Stimulated activated naive CD8-positive, alpha-beta T cell treated with anti-CD3 and anti-CD28 coated beads, Interleukin-15, amount 100 ng/mL, for 72 hours (primary cell): ENCODE measurements around the gene CMIP.

ENCODE experiments used
- ATAC-seq: fragments of 150-1000 bp; cut with Tn5 transposase; 2 replicates; pipeline ENCODE4 v1.10.0; 2021; ENCODE audit warnings: mild to moderate bottlenecking, moderate library complexity
- DNase-seq, 2 donors: peaks; one replicate each; pipeline ENCODE4 v3.0.0; 2021 to 2022
- H3K27ac Mint-ChIP-seq, 2 donors: one replicate each; pipeline ENCODE4 v1.8.0; 2022; ENCODE audit warnings: mild to moderate bottlenecking in 2 of 2, mixed read lengths in 2 of 2, moderate library complexity in 2 of 2
- H3K27me3 Mint-ChIP-seq: one replicate; pipeline ENCODE4 v1.8.0; 2022; ENCODE audit warnings: mixed read lengths
- H3K4me1 Mint-ChIP-seq: one replicate; pipeline ENCODE4 v1.8.0; 2022; ENCODE audit warnings: mild to moderate bottlenecking, mixed read lengths
- H3K4me3 Mint-ChIP-seq, 2 donors: one replicate each; pipeline ENCODE4 v1.8.0; 2022; ENCODE audit warnings: mild to moderate bottlenecking in 2 of 2, mixed read lengths in 2 of 2, moderate library complexity in 1 of 2
- H3K9me3 Mint-ChIP-seq, 2 donors: one replicate each; pipeline ENCODE4 v1.8.0; 2022; ENCODE audit warnings: mixed read lengths in 2 of 2

CMIP gene

DNA sequence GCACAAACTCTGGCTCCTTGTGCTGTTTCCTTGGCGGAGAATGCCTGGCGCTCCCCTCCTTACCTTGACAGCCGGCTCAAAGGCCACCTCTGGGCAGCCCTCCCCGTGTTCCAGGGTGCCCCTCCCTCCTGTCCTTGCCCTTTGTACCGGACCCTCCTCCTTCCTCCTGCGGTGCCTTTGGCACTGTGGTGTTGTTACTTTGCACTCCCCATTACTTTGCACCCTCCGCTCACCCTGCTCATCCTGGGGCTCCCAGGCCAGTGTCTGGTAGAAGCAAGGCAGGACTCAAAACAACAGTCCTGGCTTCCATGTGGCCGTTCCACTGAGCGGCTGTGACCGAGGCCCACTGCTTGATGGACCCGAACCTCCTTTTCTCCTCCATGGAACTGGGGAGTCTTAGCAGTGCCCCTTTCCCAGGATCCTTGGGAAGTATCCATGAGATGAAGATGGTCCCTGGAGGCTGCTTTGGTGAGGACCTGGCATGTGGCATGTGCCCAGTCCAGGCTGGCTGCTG, 147.8 kb downstream of the CMIP start:
- Mint-ChIP-seq H3K27me3 (no peaks in the 10 kb centered on the region), H3K9me3 (no peaks in the 10 kb centered on the region), H3K27ac (no peak overlapping the region), H3K4me1 (peaks cover 33% of the 10 kb centered on the region), H3K4me3 (no peak overlapping the region)
- DNase-seq, result no peak
- no peak for ATAC-seq

DNA sequence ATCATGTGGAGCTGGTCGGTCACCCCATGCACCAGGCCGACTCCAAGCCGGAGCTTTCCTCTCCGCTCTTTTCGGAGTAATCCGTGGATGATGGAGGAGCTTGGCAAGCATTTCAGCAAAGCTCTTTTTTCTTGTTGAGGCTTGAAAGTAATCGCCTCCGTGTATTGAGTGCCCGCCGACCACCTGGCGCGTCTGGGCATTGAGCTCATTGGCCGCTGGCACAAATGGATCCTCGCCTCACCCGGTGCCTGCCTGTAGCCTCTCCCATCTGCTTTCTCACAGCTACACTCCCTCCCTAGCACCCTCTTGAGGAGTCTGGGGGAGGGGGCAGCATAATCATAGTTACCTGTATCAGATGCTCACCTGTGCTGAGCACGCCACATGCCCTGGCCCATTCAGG, 148.9 kb downstream of the CMIP start:
- no peaks in the 10 kb centered on the region for H3K9me3 Mint-ChIP-seq
- H3K27ac Mint-ChIP-seq, result no peak overlapping the region
- H3K27me3 Mint-ChIP-seq, result no peaks in the 10 kb centered on the region
- ATAC-seq (no peak), DNase-seq (no peak)
- peaks cover 33% of the 10 kb centered on the region for H3K4me1 Mint-ChIP-seq
- H3K4me3 Mint-ChIP-seq, result no peak overlapping the region

DNA sequence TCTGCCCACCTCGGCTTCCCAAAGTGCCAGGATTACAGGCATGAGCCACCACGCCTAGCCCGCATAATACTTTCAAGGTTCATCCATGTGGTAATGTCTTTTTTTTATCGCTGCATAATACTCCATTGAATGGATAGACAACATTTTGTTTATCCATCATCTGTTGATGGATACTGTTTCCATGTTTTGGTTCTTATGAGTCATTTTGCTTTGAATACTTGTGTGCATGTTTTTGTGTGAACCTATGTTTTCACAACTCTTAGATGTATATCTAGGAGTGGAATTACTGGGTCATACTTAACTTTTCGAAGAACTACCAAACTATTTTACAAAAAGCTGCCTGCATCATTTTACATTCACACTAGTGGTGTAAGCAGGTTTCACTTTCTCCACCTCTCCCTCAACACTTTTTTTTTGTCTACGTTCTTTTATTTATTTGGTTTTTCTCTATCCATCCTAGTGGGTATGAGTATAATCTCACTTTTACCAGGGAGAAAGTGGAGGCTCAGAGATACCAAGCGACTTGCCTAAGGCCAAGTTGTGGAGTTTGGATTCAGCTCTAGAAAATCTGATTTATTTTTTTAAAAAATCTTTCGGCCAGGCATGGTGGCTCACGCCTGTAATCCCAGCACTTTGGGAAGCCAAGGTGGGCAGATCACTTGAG, 151.2 kb downstream of the CMIP start:
- ATAC-seq (peak; percentile 49), DNase-seq (no peak)
- Mint-ChIP-seq H3K9me3 (no peaks in the 10 kb centered on the region), H3K27ac (peak overlapping the region in 1 of 2 donors; percentile 84), H3K4me3 (peak overlapping the region in 1 of 2 donors; percentile 19), H3K27me3 (no peaks in the 10 kb centered on the region), H3K4me1 (peaks cover 37% of the 10 kb centered on the region)

DNA sequence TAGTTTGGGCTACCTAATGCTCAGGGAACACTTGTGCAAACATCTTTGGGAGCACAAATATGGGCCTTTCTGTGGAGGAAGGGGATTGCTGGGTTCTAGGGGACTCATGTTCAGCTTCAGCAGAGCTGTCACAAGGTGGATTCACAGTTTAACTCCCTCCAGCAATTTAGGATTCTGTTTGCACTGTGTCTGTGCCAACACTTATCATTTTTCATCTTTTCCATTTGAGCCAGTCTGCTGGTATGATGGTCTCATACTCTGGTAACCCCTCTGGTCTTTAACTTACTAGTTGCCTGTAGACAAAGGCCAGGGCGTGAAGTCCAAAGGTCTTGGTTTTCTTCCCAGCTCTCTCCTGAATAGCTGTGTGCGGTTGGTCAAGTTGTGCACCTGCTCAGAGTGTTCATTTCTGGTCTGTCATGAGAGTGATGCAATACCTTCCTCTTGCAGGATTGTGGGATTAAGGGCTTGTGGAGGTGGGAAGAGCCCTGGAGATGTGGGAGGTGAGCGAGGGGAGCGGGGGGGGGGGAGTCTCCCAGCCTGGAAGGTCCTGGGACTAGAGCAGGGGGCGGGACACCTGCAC, 152.6 kb downstream of the CMIP start:
- H3K4me1 Mint-ChIP-seq, result peaks cover 37% of the 10 kb centered on the region
- H3K27ac Mint-ChIP-seq, result no peak overlapping the region
- no peak for DNase-seq
- no peak for ATAC-seq
- H3K4me3 Mint-ChIP-seq, result no peak overlapping the region
- no peaks in the 10 kb centered on the region for H3K27me3 Mint-ChIP-seq
- no peaks in the 10 kb centered on the region for H3K9me3 Mint-ChIP-seq

DNA sequence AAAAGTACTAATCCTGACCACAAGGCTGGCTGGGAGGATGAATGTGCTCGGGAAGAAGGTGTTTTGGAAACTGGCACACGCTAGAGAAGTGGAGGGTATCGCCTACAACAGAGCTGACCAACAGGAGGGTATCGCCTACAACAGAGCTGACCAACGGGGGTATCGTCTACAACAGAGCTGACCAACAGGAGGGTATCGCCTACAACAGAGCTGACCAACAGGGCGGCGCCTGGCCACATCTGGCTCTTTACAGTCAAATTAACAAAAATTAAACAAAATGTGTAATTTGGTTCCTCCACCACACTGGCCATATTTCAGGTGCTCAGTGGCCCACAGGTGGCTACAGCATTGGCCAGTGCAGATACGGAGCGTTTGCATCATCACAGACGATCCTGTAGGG, 153.5 kb downstream of the CMIP start:
- Mint-ChIP-seq H3K4me3 (no peak overlapping the region), H3K9me3 (no peaks in the 10 kb centered on the region)

DNA sequence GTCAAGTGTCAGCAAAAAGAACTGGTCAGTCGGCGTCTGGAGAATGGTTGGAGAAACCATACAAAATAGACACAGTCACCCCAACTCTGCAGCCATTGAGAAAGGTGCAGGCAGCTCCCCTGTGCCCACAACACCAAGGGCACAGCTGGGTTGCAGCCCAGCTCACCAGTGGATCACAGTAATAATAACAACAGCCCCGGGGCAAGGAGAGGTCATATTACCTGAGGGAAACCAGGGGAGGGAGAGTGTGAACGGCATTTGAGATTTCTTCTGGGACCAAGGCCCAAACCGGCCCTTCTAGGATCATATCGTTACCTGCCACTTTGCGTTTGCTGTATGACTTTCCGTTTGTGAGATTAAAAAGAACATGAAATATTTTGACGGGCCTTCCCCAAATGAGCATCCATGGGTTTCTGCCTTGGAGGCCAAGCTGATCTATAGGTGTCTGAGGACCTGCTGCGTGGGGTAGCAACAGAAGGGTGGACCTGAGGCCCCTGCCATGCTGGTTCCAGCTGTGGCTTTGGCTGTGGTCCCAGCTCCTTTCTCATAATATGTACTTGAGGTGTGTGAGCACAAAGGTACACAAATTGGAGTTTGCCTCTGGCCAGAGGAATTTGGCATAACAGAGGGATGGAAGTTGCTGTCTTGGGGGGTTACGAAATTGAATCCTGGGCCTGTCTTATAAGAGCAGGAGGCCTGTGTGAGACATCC, 154.6 kb downstream of the CMIP start:
- Mint-ChIP-seq H3K4me3 (no peak overlapping the region), H3K27ac (no peak overlapping the region), H3K27me3 (no peaks in the 10 kb centered on the region), H3K4me1 (peaks cover 32% of the 10 kb centered on the region), H3K9me3 (no peaks in the 10 kb centered on the region)
- ATAC-seq (no peak), DNase-seq (no peak)

More for the DNA sequence above, 153.5 kb downstream of the CMIP start:
- DNase-seq (no peak), ATAC-seq (no peak)
- H3K4me1 Mint-ChIP-seq, result peaks cover 32% of the 10 kb centered on the region
- no peak overlapping the region for H3K27ac Mint-ChIP-seq
- no peaks in the 10 kb centered on the region for H3K27me3 Mint-ChIP-seq

DNA sequence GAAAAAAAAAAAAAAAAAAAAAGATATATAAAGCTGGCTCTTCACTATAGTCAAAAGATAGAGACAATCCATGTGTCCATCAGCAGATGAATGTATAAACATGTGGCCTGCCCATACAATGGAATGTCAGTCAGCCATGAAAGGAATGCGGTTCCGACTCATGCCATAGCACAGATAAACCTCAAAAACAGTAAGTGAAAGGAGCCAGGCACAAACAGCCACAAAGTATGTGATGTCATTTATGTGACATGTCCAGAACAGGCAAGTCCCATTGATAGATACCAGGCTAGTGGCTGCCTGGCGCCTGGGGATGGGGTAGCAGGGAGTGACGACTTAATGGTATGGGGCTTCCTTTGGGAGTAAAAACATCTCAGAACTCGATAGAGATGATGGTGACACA, 155.7 kb downstream of the CMIP start:
- no peak for DNase-seq
- H3K4me1 Mint-ChIP-seq, result peaks cover 26% of the 10 kb centered on the region
- H3K9me3 Mint-ChIP-seq, result no peaks in the 10 kb centered on the region
- no peak overlapping the region for H3K27ac Mint-ChIP-seq
- H3K4me3 Mint-ChIP-seq, result no peak overlapping the region
- ATAC-seq, result no peak
- no peaks in the 10 kb centered on the region for H3K27me3 Mint-ChIP-seq

DNA sequence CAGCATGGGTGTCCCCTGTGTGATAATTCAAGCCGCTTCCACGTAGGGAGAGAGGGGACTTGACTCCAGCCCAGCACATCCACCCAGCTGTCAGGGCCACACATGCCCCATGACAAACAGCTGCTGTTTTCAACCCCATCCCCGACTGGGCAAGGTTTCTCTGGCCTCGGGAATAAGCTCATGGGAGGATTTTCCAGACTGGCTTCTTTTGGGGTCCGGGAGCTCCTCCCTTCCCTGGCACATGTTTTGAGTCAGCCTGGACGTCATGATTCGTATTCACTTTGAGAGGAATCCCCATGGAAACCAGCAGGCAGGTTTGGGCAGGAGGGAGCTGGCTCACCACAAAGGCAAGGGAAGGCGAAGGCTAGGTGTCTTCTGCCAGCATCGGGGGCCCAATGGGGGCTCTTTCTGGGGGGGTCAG, 156.4 kb downstream of the CMIP start:
- Mint-ChIP-seq H3K27ac (no peak overlapping the region), H3K27me3 (no peaks in the 10 kb centered on the region), H3K9me3 (no peaks in the 10 kb centered on the region), H3K4me3 (no peak overlapping the region), H3K4me1 (peaks cover 20% of the 10 kb centered on the region)
- no peak for DNase-seq
- ATAC-seq, result no peak

DNA sequence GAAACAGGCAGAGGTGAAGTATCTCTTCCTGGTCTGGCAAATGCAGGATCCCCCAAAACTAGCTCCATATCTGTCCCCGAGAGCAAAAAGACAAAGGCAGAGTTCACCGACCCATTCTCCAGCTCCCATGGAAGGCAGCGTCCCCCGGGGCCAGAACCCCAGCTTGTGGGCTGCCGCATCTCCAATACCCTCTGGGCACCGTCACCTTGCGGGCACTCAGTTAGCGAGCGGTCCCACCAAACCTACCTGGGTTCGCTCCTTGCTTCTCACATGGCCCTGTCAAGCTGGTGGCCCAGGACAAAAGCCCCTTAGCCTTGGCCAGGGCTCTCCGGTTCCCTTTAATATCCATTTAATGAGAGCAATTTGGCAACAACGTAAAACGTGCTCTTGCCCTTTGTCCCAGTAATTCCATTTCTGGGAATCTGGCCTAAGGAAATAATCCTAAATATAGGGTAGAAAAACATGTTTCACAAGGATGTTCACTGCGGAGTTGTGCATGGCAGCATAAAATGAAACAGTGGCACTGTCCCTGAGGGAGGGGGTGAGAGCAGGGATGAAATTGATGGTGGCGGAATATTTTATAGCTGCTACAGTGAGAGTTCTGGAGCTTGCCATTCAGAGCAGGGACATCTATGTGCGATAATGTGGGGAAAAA, 157.1 kb downstream of the CMIP start:
- peaks cover 18% of the 10 kb centered on the region for H3K4me1 Mint-ChIP-seq
- no peaks in the 10 kb centered on the region for H3K27me3 Mint-ChIP-seq
- ATAC-seq, result no peak
- no peak overlapping the region for H3K27ac Mint-ChIP-seq
- H3K4me3 Mint-ChIP-seq, result no peak overlapping the region
- no peaks in the 10 kb centered on the region for H3K9me3 Mint-ChIP-seq
- DNase-seq, result no peak

DNA sequence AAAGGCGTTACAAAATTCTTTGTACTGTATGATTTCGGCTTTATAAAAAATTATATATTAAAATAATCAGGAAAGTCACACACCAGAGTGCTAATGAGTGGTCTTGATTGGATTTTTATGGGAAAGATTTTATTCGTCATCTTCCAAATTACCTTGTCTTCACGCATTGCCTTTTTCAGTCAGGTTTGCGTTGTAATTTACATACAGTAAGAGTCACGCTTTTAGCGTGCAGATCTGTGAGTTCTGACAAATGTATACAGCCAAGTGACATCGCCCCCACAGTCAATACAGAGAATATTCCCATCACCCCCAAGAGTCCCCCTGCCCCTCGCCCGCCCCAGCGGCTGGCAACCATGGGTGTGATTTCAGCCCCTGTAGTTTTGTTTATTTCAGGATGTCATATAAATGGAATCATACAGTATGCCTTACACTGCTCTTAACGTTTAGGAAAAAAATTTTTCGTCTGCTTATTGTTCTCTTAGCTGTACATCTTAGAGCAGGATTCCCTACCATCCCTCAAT, 157.7 kb downstream of the CMIP start:
- Mint-ChIP-seq H3K27ac (peak overlapping the region in 1 of 2 donors; percentile 44), H3K4me1 (peaks cover 16% of the 10 kb centered on the region), H3K9me3 (no peaks in the 10 kb centered on the region), H3K4me3 (no peak overlapping the region), H3K27me3 (no peaks in the 10 kb centered on the region)
- ATAC-seq, result no peak
- DNase-seq, result no peak

DNA sequence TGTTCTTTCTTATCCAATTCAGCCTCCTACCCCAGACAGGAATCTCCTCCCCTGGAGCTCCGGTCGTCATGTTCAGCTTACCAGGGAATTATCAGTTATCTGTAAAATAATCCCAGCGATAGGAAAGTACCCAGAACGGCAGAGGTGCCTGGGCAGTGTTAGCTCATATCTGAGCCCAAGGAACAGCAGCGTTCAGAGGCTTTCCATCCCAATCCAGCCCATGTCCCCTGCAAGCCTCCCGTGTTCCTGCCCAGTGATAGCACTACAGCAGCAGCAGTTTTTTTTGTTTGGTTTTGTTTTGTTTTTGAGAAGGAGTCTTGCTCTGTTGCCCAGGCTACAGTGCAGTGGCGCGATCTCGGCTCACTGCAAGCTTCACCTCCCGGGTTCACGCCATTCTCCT, 158.2 kb downstream of the CMIP start:
- Mint-ChIP-seq H3K4me1 (peaks cover 11% of the 10 kb centered on the region), H3K27me3 (no peaks in the 10 kb centered on the region), H3K27ac (no peak overlapping the region), H3K9me3 (no peaks in the 10 kb centered on the region), H3K4me3 (no peak overlapping the region)
- ATAC-seq (no peak), DNase-seq (no peak)

DNA sequence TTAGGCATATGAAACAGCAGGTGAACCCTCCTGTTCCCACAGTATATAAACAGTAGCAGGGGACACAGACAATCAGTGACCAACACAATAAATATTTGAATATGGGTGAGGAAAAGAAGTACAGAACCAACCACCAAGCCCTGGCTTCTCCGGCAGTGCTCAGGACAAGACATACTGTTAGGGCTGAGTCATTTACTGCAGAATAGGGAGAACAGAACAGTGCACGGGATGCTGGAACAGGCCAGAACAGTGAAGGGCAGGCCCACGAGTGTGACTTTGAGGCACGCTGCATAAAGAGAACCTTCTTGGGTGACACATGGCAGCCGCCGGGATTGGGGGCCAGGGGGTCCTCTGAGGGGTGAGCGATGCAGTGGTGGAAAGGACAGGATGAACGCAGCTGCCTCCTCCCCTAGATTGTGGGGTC, 160.4 kb downstream of the CMIP start:
- DNase-seq (no peak), ATAC-seq (no peak)
- no peaks in the 10 kb centered on the region for H3K9me3 Mint-ChIP-seq
- no peaks in the 10 kb centered on the region for H3K27me3 Mint-ChIP-seq
- H3K4me1 Mint-ChIP-seq, result no peaks in the 10 kb centered on the region
- H3K27ac Mint-ChIP-seq, result no peak overlapping the region
- H3K4me3 Mint-ChIP-seq, result no peak overlapping the region

DNA sequence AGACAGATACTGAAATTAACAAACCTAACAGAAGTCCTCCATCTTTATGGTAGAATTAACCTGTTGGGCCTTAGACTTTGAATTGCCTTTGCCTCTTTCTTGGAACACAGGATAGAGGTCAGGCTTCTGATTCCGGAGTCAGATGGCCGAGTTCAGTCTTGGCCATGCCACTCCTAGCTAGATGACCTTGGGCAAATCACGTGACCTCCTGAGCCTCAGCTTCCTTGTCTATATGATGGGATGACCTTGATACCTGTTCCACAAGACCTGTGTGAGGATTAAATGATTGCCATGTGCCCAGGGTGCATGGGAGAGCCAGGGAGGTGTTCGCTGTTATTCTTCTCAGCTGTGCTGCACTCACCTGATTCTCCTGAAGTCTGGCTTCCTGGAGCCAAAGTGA, 161.4 kb downstream of the CMIP start:
- ATAC-seq, result no peak
- H3K4me3 Mint-ChIP-seq, result no peak overlapping the region
- no peak overlapping the region for H3K27ac Mint-ChIP-seq
- no peaks in the 10 kb centered on the region for H3K27me3 Mint-ChIP-seq
- H3K9me3 Mint-ChIP-seq, result no peaks in the 10 kb centered on the region
- no peaks in the 10 kb centered on the region for H3K4me1 Mint-ChIP-seq
- no peak for DNase-seq

DNA sequence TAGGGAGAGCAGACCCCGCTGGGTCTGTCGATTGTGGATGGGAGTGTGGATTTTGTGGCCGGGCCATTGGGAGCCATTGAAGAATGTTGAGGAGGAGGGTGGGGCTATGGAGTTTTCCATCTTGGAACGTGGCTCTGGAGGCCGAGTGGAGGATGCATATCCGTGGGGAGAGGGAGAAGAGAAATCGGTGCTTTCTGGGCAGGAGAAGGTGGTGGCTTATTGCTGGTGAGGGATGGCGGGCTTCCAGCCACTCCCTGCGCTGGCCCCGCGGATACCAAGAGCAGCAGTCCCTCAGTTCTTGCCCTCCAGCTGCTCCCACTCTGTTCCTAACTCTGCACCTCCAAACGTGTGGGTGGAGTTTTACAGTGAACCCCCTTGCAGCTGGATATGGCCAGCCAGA, 162.4 kb downstream of the CMIP start:
- ATAC-seq (no peak), DNase-seq (no peak)
- Mint-ChIP-seq H3K4me3 (no peak overlapping the region), H3K9me3 (no peaks in the 10 kb centered on the region), H3K27ac (no peak overlapping the region), H3K27me3 (no peaks in the 10 kb centered on the region), H3K4me1 (no peaks in the 10 kb centered on the region)

DNA sequence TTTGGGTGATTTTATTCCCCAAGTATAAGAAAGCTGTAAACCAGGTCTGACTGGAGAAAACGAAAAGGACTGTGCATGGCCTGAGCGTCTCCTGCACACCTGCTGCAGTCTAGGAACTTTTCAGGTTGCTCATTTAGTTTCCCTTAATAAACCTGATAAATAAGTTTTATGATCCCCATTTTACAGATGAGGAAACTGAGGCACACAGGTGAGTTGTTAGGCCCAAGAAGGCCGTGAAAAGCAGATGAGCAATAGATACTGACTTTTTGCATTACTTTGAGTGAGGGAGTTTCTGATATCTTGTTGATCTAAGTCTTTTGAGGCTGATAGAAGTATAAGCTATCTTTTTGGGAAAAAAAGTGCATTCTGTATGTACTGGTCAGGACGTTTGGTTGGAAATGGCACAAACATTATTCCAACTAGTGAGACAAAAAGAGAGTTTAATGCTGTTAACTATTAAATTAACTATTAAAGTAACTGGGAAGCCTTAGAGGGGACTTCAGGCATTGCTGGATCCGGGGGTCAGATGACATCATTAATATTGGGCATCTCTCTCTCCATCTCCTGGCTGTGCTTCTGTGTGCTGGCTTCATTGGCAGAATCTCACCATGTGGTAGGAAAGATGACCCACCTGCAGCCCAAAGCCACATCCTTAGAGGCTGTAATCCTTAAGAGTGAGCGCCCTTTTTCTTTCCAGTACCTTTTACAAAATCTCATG, 163.4 kb downstream of the CMIP start:
- Mint-ChIP-seq H3K27me3 (no peaks in the 10 kb centered on the region), H3K4me3 (no peak overlapping the region), H3K27ac (peak overlapping the region in 1 of 2 donors; percentile 39), H3K9me3 (no peaks in the 10 kb centered on the region), H3K4me1 (no peaks in the 10 kb centered on the region)
- ATAC-seq (no peak), DNase-seq (no peak)
